Ascending aorta (tissue), 2 donors: ENCODE data around the gene CD72. TPM values are rescaled to one million over a fixed set of nuclear protein-coding genes. Genes with fewer than 3 reads are reported as not detected.
A peak's percentile ranks its signal among the peaks of the same experiment; 100 is the strongest.

Source experiments
- DNase-seq, 2 donors: peaks; one replicate each; pipeline ENCODE4 v3.0.0-alpha.2; 2019; ENCODE audit warnings: low spot score in 2 of 2
- H3K27ac ChIP-seq, 2 donors: fragments of 200-600 bp; sonication (generic); one replicate each; pipeline ENCODE4 v1.5.1; 2016 to 2017; ENCODE audit warnings: mild to moderate bottlenecking in 1 of 2
- H3K27me3 ChIP-seq: fragments of 200-600 bp; sonication (generic); one replicate; pipeline ENCODE4 v1.5.1; 2017
- H3K36me3 ChIP-seq, 2 donors: fragments of 200-600 bp; sonication (generic); one replicate each; pipeline ENCODE4 v1.5.1; 2016
- H3K4me1 ChIP-seq, 2 donors: fragments of 200-600 bp; sonication (generic); one replicate each; pipeline ENCODE4 v1.5.1; 2016 to 2017; ENCODE audit warnings: mild to moderate bottlenecking in 1 of 2
- H3K4me3 ChIP-seq, 2 donors: fragments of 200-600 bp; sonication (generic); one replicate each; pipeline ENCODE4 v1.5.1; 2016 to 2017; ENCODE audit warnings: mild to moderate bottlenecking in 1 of 2
- H3K9me3 ChIP-seq, 2 donors: fragments of 200-600 bp; sonication (generic); one replicate each; pipeline ENCODE4 v1.5.1; 2016
- CTCF ChIP-seq, 3 experiments: fragments of 200-600 bp in 2 of 3; fragments of 450-650 bp in 1 of 3; sonication (generic) in 2 of 3; IDR thresholded peaks; one replicate each; pipeline ENCODE4 v1.5.1; 2016 to 2019; ENCODE audit warnings: antibody characterized with exemption in 3 of 3, mild to moderate bottlenecking in 1 of 3, moderate library complexity in 1 of 3
- intact Hi-C: fragments of 100-400 bp; cut with DNase I; formaldehyde crosslinking; loops from one replicate; pipeline ENCODE4 v1.15.1; 2023
- total RNA-seq: library from RNA; depleted of rRNA; stranded (reverse); fragments of >200 nt; gene quantifications from one replicate; pipeline ENCODE4 v1.1.0, GENCODE V29; 2016

CD72 gene
- total RNA-seq, 1 donor from 2014 or later, result not detected

- peaks cover 5 to 35% of the 10 kb centered on the region in 2 donors for H3K4me1 ChIP-seq
- peak overlapping the region; percentile 97 to 100 for H3K27ac ChIP-seq
- DNase-seq, result peak in 1 of 2 donors; percentile 85
- intact Hi-C loops, result loop anchor here (1.0 to 10.0 kb wide), 5 partner anchors 69 to 667 kb away; partner anchors contain the start of genes FAM221B, HRCT1, SPAAR and SPAG8
- TF ChIP-seq CTCF (IDR thresholded peaks at IDR 0.05), result no peak
- peaks cover 6 to 23% of the 10 kb centered on the region in 2 donors for H3K36me3 ChIP-seq
- peak overlapping the region; percentile 88 to 99 for H3K4me3 ChIP-seq
- no peaks in the 10 kb centered on the region for H3K27me3 ChIP-seq
- no peaks in the 10 kb centered on the region for H3K9me3 ChIP-seq
Observed at GRCh38 chr9:35658968-35659220, 40.7 kb upstream of the CD72 start.

- intact Hi-C loops, result loop anchor here (5.0 to 10.0 kb wide), 4 partner anchors 154 to 666 kb away; partner anchors contain the start of genes FAM221B, HRCT1, SPAAR and SPAG8
- H3K4me1 ChIP-seq, result peaks cover 5 to 35% of the 10 kb centered on the region in 2 donors
- peak within 1 kb of the TSS; percentile 97 to 100 for H3K27ac ChIP-seq
- no peaks in the 10 kb centered on the region for H3K27me3 ChIP-seq
- peak; percentile 41 to 64 (median 63) for TF ChIP-seq CTCF (IDR thresholded peaks at IDR 0.05)
- H3K36me3 ChIP-seq, result peaks cover 6 to 23% of the 10 kb centered on the region in 2 donors
- H3K4me3 ChIP-seq, result peak within 1 kb of the TSS; percentile 88 to 99
- DNase-seq, result peak in 1 of 2 donors; percentile 91
- no peaks in the 10 kb centered on the region for H3K9me3 ChIP-seq
Observed at GRCh38 chr9:35658137-35658967, 40.1 kb upstream of the CD72 start, which contains the start of gene CCDC107. TSS of gene CCDC107 (plus strand) at chr9:35658292. CDS start at chr9:35658380, 88 bp downstream.

- H3K4me1 ChIP-seq, result peaks cover 5 to 35% of the 10 kb centered on the region in 2 donors
- peak within 1 kb of the TSS; percentile 88 to 99 for H3K4me3 ChIP-seq
- intact Hi-C loops, result loop anchor here (1.0 to 10.0 kb wide), 6 partner anchors 33 to 665 kb away; partner anchors contain the start of genes FAM221B, HRCT1, SPAAR and SPAG8
- TF ChIP-seq CTCF (IDR thresholded peaks at IDR 0.05), result peak; percentile 32 to 56 (median 34)
- H3K9me3 ChIP-seq, result no peaks in the 10 kb centered on the region
- H3K27ac ChIP-seq, result peak within 1 kb of the TSS; percentile 97 to 100
- DNase-seq, result peak; percentile 90 to 99
- no peaks in the 10 kb centered on the region for H3K27me3 ChIP-seq
- peaks cover 6 to 23% of the 10 kb centered on the region in 2 donors for H3K36me3 ChIP-seq
Observed at GRCh38 chr9:35657546-35658136, 39.4 kb upstream of the CD72 start, which contains the start of gene RMRP. TSS of gene RMRP (minus strand) at chr9:35658019.

GRCh38 chr9:35656831-35657545 is 38.8 kb upstream of the CD72 start:
- no peak for TF ChIP-seq CTCF (IDR thresholded peaks at IDR 0.05)
- Histone ChIP-seq H3K36me3 (peaks cover 6 to 21% of the 10 kb centered on the region in 2 donors), H3K4me1 (peaks cover 5 to 32% of the 10 kb centered on the region in 2 donors), H3K9me3 (no peaks in the 10 kb centered on the region), H3K4me3 (peak overlapping the region; percentile 88 to 99), H3K27me3 (no peaks in the 10 kb centered on the region), H3K27ac (peak overlapping the region; percentile 97 to 100)
- intact Hi-C loops, result loop anchor here (1.0 to 10.0 kb wide), 6 partner anchors 33 to 665 kb away; partner anchors contain the start of genes FAM221B, HRCT1, SPAAR and SPAG8
- no peak for DNase-seq

GRCh38 chr9:35656348-35656747 is 38.1 kb upstream of the CD72 start:
- H3K27me3 ChIP-seq, result no peaks in the 10 kb centered on the region
- H3K4me1 ChIP-seq, result peaks cover 5 to 25% of the 10 kb centered on the region in 2 donors
- H3K4me3 ChIP-seq, result no peak overlapping the region
- no peaks in the 10 kb centered on the region for H3K9me3 ChIP-seq
- DNase-seq, result no peak
- no peak for TF ChIP-seq CTCF (IDR thresholded peaks at IDR 0.05)
- peak overlapping the region; percentile 97 to 100 for H3K27ac ChIP-seq
- H3K36me3 ChIP-seq, result peaks cover 6 to 14% of the 10 kb centered on the region in 2 donors
- intact Hi-C loops, result loop anchor here (2.0 to 10.0 kb wide), 5 partner anchors 52 to 664 kb away; partner anchors contain the start of genes FAM221B, HRCT1, SPAAR and SPAG8
